HG03442 (cell line): ENCODE data around the gene HLCS.
"Not testable (repeated sequence)": the region's sequence is repeated elsewhere in the genome, so short reads cannot be mapped to it uniquely, and the experiment has no call there.

Experiments used
- ATAC-seq: cut with Tn5 transposase; IDR thresholded peaks from one replicate; pipeline ENCODE4 v1.9.1; 2021; ENCODE audit warnings: mild to moderate bottlenecking, moderate library complexity; ENCODE audit not compliant: unreplicated experiment

The HLCS gene

GRCh38 chr21:36959020-36959835 is 7.2 kb downstream of the HLCS start:
- ATAC-seq = no peak

GRCh38 chr21:36955783-36956182 is 10.7 kb downstream of the HLCS start:
- no peak for ATAC-seq

- ATAC-seq = not testable (repeated sequence)
These were observed 14.1 kb downstream of the HLCS start for GRCh38 chr21:36952331-36952730.

DNA sequence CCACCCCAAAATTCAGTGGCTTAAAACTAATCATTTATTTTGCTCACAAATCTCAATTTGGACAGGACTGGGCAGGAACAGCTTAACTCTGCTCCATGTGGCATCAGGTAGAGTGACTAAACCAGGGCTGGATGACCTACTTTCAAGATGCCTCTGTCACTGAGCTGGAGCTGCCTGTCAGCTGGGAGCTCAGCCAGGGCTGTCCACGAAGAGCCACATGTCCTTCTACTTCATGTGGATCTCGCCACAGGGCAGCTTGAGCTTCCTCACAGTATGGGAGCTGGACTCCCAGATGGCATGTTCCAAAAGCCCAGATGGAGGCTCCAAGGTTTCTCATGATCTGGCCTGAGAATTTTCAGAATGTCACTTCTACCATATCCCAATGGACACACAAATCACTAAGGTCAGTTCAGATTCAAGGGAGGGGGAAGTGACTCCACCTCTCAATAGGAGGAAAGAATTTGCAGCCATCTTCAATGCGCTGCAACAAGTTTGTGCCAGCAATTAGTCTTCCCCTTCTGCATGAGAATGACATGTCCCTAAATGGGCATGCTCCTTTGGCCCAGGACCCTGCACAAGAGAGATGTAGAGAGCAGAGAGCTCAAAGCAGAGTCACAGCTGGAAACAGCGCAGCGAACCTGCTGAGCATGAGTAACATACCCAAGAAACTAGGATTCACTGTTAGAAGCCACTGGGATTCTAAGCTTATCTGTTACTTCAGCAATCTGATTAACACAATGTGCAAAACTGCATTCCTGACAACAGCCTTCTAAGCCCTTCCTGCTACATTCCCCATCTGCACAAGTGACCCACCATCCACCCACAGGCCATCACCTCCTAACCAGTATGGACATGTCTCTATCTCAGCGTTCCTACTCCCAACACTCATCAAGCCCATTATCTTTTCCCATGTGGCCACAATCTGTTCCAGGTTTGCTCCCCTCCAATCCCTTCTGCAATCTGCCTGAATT is 17.0 kb downstream of the HLCS start:
- no peak for ATAC-seq

DNA sequence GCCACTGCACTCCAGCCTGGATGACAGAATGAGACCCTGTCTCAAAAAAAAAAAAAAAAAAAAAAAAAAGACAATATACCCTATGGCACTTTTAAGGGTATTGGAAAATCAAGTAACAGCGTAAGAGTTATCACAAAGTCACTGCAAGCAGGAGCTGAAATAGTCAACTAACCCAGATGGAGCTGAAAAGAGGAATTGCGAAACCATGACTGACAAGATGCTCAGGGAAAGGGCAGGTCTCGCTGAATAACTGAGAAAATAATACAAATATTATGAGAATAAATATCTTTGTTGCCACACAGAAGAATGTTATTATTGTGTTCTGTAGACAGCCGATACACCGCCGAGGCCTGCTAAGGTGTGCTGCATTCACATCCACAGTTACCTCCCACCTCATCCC is 17.8 kb downstream of the HLCS start:
- ATAC-seq = no peak

GRCh38 chr21:36946949-36947356 is 19.5 kb downstream of the HLCS start:
- ATAC-seq = no peak

- no peak for ATAC-seq
These were observed 20.9 kb downstream of the HLCS start for GRCh38 chr21:36945496-36946138.

DNA sequence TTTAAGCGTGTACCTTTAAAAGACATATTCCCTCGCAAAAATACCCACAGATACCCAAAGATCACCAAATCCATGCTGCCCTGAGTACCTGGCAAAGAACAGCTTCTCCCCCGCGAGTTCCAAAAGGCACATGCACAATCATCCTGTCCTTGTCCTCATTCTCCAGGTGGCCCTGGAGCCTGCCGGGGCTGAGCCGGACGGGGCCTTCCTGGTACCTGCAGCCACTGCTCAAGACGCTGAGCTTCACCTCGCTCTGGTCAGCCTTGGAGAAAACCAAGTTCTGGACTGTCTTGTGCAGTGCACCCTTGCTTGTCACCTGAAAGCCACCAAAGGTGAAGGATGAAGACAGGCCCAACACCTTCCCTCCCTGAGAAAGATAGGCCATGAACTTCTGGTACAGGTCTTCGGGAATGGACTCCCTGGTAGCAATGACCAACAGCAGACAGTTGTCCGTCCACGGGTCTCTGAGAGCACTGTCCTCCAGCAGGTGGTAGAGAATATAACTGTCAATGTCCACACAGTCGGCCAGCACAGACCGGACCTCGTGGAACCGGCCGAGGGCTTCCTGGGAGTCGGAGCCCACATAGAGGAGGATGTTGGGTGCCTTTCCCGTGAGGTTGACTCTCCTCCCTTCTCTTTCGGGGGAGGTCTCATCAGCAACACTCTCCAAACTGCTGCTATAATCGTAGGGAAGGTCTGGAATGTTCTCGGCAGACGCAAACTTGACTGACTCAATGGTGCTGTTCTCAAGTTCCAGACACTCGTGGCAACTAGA is 29.9 kb downstream of the HLCS start:
- no peak for ATAC-seq

DNA sequence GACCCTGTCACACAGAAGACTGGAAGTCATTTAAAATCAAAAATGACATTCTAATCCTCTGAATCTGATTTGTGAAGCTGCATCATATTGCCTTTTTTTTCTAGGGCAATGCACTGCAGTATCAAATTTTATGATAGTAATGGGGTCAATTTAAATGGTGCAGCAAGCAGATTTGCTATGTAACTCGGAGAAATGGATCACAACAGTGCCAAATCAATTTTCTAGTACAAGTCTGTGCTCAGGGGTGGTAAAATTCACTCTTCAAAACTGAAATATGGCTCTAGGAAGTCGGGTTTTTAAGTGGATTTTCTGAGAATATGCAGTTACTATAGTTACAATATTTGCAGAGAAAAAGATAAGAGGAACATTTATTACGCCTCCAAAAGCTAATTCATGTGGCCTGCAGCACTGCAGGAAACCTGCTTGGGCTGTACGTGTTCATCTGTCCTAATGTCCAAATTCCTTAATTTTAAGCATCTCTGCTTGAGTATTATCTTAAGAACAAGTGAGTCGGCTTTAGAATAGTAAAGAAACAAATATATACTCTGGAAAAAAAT is 31.5 kb downstream of the HLCS start:
- no peak for ATAC-seq

GRCh38 chr21:36932161-36932816 is 34.2 kb downstream of the HLCS start:
- ATAC-seq = no peak

DNA sequence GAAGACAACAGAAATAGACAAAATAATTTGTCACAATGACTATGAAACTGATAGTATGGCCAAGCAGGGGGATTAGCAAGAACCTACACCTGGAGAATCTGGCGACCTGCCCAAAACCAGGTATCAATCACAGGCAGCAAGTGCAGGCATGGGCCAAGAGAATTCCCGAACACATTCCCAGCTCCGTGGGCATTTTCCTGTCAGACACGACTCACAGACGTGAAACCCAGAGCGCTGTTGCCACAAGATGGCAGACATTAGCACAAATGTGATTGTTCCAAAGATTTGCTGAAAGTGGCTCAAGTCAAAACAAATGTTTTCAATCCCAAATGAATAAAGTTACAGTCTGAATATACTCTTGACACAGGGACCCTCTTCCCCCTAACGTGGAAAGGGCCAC is 36.8 kb downstream of the HLCS start:
- no peak for ATAC-seq

- no peak for ATAC-seq
These were observed 37.5 kb downstream of the HLCS start for GRCh38 chr21:36928960-36929359.

- no peak for ATAC-seq
These were observed 38.8 kb downstream of the HLCS start for GRCh38 chr21:36927719-36928117.

DNA sequence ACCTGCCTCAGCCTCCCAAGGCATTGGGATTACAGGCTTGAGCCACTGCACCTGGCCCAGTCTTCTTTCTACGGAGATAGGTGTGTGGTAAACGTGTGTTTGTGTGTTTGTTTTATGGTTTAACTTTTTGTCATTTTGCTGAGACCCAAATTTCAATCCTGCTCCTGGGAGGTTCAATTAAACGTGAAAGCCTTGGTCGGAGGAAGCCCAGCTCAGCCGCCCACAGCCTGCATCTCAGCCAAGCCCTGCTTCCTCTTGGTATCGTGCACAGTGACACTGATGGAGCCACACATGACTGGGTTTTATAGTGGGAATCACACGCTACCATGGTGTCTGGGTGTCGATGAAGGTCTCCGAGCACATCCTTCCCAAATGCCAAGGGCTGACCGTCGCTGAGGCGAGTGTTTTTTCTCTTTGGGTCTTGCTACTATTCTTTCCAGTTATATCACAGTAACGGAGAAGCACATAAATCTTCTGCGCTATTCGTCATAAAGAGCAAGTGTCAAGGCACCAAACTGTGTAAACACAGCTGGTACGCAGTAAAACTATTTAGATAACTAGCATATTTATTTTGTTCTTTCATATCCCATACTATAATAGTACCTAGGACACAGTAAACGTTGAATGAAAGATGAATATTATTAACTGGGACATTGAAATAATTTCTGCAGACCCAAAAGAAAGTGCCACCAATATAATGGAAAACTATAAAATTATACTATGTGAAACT is 39.3 kb downstream of the HLCS start:
- ATAC-seq = no peak

GRCh38 chr21:36923270-36923669 is 43.2 kb downstream of the HLCS start:
- ATAC-seq = no peak

DNA sequence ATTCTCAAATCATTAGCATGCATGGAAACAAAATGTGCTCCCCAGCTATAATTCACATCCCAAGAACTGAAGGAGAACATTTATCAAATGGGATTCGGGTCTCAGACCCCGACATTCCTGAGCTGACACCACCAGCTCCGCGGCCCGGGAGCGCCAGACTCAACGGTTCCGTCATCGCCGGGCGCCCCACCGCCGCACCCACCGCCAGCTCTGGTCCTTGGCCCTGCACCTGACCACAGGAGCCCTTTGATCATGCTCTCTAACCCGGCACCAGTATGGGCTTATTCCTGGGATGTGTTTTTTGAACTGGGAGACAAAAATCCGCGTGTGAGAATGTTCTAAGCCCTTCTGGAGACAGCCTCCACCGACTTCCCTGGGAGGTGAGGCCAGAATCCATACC is 43.6 kb downstream of the HLCS start:
- ATAC-seq = no peak

- ATAC-seq = no peak
These were observed 48.2 kb downstream of the HLCS start for GRCh38 chr21:36918291-36918690.

GRCh38 chr21:36917471-36918158 is 48.9 kb downstream of the HLCS start:
- no peak for ATAC-seq

DNA sequence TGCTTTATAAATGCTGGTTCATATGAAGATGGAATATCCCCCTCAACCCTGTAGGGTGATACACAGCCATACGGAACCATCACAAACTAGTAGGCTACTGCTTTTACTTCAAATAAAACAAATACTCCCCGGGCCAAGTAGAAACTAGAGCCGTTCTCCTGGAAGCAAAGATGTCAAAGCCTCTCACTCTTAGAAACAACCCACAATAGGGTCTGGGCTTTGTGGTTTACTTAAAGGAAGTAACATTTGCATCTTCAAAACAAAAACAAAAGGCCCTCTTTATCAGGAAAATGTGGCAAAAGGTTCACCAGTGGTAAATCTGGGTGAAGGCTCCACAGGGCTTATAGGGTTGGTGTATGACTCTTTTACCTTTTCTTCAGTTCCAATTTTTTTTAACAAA is 49.8 kb downstream of the HLCS start:
- no peak for ATAC-seq
